HepG2 (cell line): Measurements from ENCODE around the gene ZMYM3. TPM values are rescaled to one million over a fixed set of nuclear protein-coding genes. Genes with fewer than 3 reads are reported as not detected.

Experiments
- ATF1 ChIP-seq: IDR thresholded peaks from 2 replicates; pipeline ENCODE4 v1.6.1; 2016; ENCODE audit warnings: mild to moderate bottlenecking, control low read depth
- CREB1 ChIP-seq, 2 experiments: fragments of 450-650 bp in 1 of 2; IDR thresholded peaks; 2 replicates each; pipeline ENCODE4 v1.6.1; 2016 to 2017; ENCODE audit warnings: control low read depth in 1 of 2, mild to moderate bottlenecking in 1 of 2, missing compliant biosample characterization in 1 of 2, missing genetic modification characterization in 1 of 2
- FOXO1 ChIP-seq: sonication (generic); formaldehyde crosslinking; IDR thresholded peaks from 2 replicates; pipeline ENCODE4 v1.4.0; 2020; ENCODE audit warnings: missing genetic modification reagents
- HNF4A ChIP-seq: sonication (generic); formaldehyde crosslinking; IDR thresholded peaks from 2 replicates; pipeline ENCODE4 v1.4.0; 2020; ENCODE audit warnings: missing genetic modification reagents
- MED13 ChIP-seq: sonication (generic); formaldehyde crosslinking; IDR thresholded peaks from 2 replicates; pipeline ENCODE4 v1.5.0; 2020; ENCODE audit warnings: missing genetic modification reagents
- NFKBIZ ChIP-seq: IDR thresholded peaks from 2 replicates; pipeline ENCODE4 v1.6.1; 2018; ENCODE audit warnings: missing genetic modification reagents, missing compliant biosample characterization
- PAX8 ChIP-seq: sonication (generic); formaldehyde crosslinking; IDR thresholded peaks from 2 replicates; pipeline ENCODE4 v1.8.0; 2022; ENCODE audit warnings: mild to moderate bottlenecking, missing genetic modification reagents, borderline replicate concordance
- POLR2A ChIP-seq, 2 experiments: IDR thresholded peaks; 2 replicates each; pipeline ENCODE4 v1.6.1; 2011; ENCODE audit warnings: low read depth in 2 of 2, low read length in 2 of 2, mild to moderate bottlenecking in 1 of 2, moderate library complexity in 1 of 2; ENCODE audit not compliant: insufficient read depth in 1 of 2
- SAP130 ChIP-seq: IDR thresholded peaks from 2 replicates; pipeline ENCODE4 v1.6.1; 2016; ENCODE audit warnings: low read depth
- SP1 ChIP-seq, 2 experiments: fragments of 450-650 bp in 1 of 2; sonication (generic) in 1 of 2; formaldehyde crosslinking in 1 of 2; IDR thresholded peaks; 2 replicates each; pipeline versions ENCODE4 v1.4.0 to v1.6.1; 2016 to 2020; ENCODE audit warnings: missing genetic modification reagents in 1 of 2
- ZFP41 ChIP-seq: sonication (generic); formaldehyde crosslinking; IDR thresholded peaks from 2 replicates; pipeline ENCODE4 v1.4.0; 2020; ENCODE audit warnings: mild to moderate bottlenecking, missing genetic modification reagents, borderline replicate concordance
- ZNF101 ChIP-seq: sonication (generic); formaldehyde crosslinking; IDR thresholded peaks from 2 replicates; pipeline ENCODE4 v1.4.0; 2020; ENCODE audit warnings: mild to moderate bottlenecking, low read depth, missing genetic modification reagents, borderline replicate concordance
- ZNF780A ChIP-seq: sonication (generic); formaldehyde crosslinking; IDR thresholded peaks from 2 replicates; pipeline ENCODE4 v1.8.0; 2022; ENCODE audit warnings: mild to moderate bottlenecking, missing genetic modification reagents, moderate library complexity
- polyA plus RNA-seq, 8 experiments: library from polyadenylated mRNA; depleted of rRNA in 3 of 8; stranded (reverse) in 7 of 8; unstranded in 1 of 8; fragments of >200 nt; fragmentation: Illumina TruSeq in 4 of 8; extraction: Trizol in 4 of 8; gene quantifications; 2 replicates each; pipeline versions ENCODE4 v1.2.1 to v1.2.3, GENCODE V29; 2011 to 2016; ENCODE audit warnings: low read depth in 4 of 8, missing spikeins in 1 of 8, mixed read lengths in 1 of 8; ENCODE audit not compliant: insufficient read depth in 1 of 8
- total RNA-seq, 5 experiments: library from RNA; depleted of rRNA; stranded (reverse); fragments of >200 nt; fragmentation: Illumina TruSeq; extraction: Trizol; gene quantifications; 2 replicates each; pipeline ENCODE4 v1.2.3, GENCODE V29; 2016; ENCODE audit warnings: low read depth in 1 of 5
- TF ChIP-seq, protein P1 (sequence below): sonication (generic); formaldehyde crosslinking; IDR thresholded peaks from 2 replicates; pipeline ENCODE4 v1.4.0; 2020; ENCODE audit warnings: missing genetic modification reagents, borderline replicate concordance
- TF ChIP-seq, protein P2 (sequence below): sonication (generic); formaldehyde crosslinking; IDR thresholded peaks from 2 replicates; pipeline ENCODE4 v1.5.1; 2020; ENCODE audit warnings: mild to moderate bottlenecking, missing genetic modification reagents, moderate library complexity
- TF ChIP-seq, protein P3 (sequence below): sonication (generic); formaldehyde crosslinking; IDR thresholded peaks from 2 replicates; pipeline ENCODE4 v1.4.0; 2020; ENCODE audit warnings: missing genetic modification reagents
- TF ChIP-seq, protein P4 (sequence below): IDR thresholded peaks from 2 replicates; pipeline ENCODE4 v1.6.1; 2016; ENCODE audit warnings: mild to moderate bottlenecking

The ZMYM3 gene
- total and polyA plus RNA-seq, 2 of the 13 experiments (the other 11 are each of a cell fraction or from before 2014, with no cell fraction given): 26.4 to 35.4 TPM

DNA sequence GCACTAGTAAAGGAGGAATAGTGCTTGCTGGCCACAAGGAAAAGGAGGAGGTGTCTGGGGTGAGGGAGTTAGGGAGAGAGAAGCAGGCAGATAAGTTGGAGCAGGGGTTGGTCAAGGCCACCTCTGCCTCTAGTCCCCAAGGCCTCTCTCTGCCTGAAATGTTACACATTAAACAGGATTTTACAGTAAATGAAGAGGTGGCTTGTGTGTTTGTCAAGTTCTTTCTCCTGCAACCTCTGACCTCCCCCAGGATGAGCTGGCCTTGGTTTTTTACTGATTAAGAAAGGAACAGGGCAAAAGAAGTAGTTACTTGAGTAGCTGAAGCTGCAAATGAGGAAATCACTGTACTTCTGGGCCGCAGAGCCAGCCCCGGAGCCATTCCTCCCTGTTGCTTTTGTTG, 28.9 kb downstream of the ZMYM3 start (continued):
- TF ChIP-seq SAP130: peak; percentile 36; the same call in 1 of the 2 replicates
- TF ChIP-seq, protein P1, sequence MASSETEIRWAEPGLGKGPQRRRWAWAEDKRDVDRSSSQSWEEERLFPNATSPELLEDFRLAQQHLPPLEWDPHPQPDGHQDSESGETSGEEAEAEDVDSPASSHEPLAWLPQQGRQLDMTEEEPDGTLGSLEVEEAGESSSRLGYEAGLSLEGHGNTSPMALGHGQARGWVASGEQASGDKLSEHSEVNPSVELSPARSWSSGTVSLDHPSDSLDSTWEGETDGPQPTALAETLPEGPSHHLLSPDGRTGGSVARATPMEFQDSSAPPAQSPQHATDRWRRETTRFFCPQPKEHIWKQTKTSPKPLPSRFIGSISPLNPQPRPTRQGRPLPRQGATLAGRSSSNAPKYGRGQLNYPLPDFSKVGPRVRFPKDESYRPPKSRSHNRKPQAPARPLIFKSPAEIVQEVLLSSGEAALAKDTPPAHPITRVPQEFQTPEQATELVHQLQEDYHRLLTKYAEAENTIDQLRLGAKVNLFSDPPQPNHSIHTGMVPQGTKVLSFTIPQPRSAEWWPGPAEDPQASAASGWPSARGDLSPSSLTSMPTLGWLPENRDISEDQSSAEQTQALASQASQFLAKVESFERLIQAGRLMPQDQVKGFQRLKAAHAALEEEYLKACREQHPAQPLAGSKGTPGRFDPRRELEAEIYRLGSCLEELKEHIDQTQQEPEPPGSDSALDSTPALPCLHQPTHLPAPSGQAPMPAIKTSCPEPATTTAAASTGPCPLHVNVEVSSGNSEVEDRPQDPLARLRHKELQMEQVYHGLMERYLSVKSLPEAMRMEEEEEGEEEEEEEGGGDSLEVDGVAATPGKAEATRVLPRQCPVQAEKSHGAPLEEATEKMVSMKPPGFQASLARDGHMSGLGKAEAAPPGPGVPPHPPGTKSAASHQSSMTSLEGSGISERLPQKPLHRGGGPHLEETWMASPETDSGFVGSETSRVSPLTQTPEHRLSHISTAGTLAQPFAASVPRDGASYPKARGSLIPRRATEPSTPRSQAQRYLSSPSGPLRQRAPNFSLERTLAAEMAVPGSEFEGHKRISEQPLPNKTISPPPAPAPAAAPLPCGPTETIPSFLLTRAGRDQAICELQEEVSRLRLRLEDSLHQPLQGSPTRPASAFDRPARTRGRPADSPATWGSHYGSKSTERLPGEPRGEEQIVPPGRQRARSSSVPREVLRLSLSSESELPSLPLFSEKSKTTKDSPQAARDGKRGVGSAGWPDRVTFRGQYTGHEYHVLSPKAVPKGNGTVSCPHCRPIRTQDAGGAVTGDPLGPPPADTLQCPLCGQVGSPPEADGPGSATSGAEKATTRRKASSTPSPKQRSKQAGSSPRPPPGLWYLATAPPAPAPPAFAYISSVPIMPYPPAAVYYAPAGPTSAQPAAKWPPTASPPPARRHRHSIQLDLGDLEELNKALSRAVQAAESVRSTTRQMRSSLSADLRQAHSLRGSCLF (CRISPR knock-in tag): no peak
- no peak for TF ChIP-seq ZNF101 (CRISPR knock-in tag)
- TF ChIP-seq FOXO1: no peak
- TF ChIP-seq ATF1 (CRISPR knock-in tag): no peak
- TF ChIP-seq PAX8 (CRISPR knock-in tag): no peak
- TF ChIP-seq MED13 (CRISPR knock-in tag): peak; percentile 43; the same call in 1 of the 2 replicates
- TF ChIP-seq POLR2A (IDR thresholded peaks at IDR 0.05; ENCODE audit: insufficient read depth in 1 of 2, low read depth in 2 of 2, low read length in 2 of 2): 0 out of 4 replicates have a peak, but pooled peaks of 1 of the 2 experiments have one; percentile 26
- no peak for TF ChIP-seq SP1 (IDR thresholded peaks at IDR 0.05)
- TF ChIP-seq SP1 (CRISPR knock-in tag; IDR thresholded peaks at IDR 0.05): no peak
- no peak for TF ChIP-seq ZNF780A
- TF ChIP-seq, protein P2, sequence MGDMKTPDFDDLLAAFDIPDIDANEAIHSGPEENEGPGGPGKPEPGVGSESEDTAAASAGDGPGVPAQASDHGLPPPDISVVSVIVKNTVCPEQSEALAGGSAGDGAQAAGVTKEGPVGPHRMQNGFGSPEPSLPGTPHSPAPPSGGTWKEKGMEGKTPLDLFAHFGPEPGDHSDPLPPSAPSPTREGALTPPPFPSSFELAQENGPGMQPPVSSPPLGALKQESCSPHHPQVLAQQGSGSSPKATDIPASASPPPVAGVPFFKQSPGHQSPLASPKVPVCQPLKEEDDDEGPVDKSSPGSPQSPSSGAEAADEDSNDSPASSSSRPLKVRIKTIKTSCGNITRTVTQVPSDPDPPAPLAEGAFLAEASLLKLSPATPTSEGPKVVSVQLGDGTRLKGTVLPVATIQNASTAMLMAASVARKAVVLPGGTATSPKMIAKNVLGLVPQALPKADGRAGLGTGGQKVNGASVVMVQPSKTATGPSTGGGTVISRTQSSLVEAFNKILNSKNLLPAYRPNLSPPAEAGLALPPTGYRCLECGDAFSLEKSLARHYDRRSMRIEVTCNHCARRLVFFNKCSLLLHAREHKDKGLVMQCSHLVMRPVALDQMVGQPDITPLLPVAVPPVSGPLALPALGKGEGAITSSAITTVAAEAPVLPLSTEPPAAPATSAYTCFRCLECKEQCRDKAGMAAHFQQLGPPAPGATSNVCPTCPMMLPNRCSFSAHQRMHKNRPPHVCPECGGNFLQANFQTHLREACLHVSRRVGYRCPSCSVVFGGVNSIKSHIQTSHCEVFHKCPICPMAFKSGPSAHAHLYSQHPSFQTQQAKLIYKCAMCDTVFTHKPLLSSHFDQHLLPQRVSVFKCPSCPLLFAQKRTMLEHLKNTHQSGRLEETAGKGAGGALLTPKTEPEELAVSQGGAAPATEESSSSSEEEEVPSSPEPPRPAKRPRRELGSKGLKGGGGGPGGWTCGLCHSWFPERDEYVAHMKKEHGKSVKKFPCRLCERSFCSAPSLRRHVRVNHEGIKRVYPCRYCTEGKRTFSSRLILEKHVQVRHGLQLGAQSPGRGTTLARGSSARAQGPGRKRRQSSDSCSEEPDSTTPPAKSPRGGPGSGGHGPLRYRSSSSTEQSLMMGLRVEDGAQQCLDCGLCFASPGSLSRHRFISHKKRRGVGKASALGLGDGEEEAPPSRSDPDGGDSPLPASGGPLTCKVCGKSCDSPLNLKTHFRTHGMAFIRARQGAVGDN (CRISPR knock-in tag): no peak
- TF ChIP-seq HNF4A (CRISPR knock-in tag): peak; percentile 43
- TF ChIP-seq CREB1 (IDR thresholded peaks at IDR 0.05): no peak
- no peak for TF ChIP-seq CREB1 (CRISPR knock-in tag; IDR thresholded peaks at IDR 0.05)
- TF ChIP-seq, protein P3, sequence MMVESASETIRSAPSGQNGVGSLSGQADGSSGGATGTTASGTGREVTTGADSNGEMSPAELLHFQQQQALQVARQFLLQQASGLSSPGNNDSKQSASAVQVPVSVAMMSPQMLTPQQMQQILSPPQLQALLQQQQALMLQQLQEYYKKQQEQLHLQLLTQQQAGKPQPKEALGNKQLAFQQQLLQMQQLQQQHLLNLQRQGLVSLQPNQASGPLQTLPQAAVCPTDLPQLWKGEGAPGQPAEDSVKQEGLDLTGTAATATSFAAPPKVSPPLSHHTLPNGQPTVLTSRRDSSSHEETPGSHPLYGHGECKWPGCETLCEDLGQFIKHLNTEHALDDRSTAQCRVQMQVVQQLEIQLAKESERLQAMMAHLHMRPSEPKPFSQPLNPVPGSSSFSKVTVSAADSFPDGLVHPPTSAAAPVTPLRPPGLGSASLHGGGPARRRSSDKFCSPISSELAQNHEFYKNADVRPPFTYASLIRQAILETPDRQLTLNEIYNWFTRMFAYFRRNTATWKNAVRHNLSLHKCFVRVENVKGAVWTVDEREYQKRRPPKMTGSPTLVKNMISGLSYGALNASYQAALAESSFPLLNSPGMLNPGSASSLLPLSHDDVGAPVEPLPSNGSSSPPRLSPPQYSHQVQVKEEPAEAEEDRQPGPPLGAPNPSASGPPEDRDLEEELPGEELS (CRISPR knock-in tag): peak; percentile 28; the same call in 1 of the 2 replicates
- no peak for TF ChIP-seq NFKBIZ (CRISPR knock-in tag)
- no peak for TF ChIP-seq ZFP41 (CRISPR knock-in tag)
- TF ChIP-seq, protein P4, sequence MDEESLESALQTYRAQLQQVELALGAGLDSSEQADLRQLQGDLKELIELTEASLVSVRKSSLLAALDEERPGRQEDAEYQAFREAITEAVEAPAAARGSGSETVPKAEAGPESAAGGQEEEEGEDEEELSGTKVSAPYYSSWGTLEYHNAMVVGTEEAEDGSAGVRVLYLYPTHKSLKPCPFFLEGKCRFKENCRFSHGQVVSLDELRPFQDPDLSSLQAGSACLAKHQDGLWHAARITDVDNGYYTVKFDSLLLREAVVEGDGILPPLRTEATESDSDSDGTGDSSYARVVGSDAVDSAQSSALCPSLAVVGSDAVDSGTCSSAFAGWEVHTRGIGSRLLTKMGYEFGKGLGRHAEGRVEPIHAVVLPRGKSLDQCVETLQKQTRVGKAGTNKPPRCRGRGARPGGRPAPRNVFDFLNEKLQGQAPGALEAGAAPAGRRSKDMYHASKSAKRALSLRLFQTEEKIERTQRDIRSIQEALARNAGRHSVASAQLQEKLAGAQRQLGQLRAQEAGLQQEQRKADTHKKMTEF (CRISPR knock-in tag): no peak
